HG03159 (cell line): ENCODE measurements around the gene RHO.

Experiments used
- ATAC-seq: cut with Tn5 transposase; IDR thresholded peaks from one replicate; pipeline ENCODE4 v1.9.1; 2021; ENCODE audit warnings: mild to moderate bottlenecking, moderate library complexity; ENCODE audit not compliant: unreplicated experiment

Gene RHO

DNA sequence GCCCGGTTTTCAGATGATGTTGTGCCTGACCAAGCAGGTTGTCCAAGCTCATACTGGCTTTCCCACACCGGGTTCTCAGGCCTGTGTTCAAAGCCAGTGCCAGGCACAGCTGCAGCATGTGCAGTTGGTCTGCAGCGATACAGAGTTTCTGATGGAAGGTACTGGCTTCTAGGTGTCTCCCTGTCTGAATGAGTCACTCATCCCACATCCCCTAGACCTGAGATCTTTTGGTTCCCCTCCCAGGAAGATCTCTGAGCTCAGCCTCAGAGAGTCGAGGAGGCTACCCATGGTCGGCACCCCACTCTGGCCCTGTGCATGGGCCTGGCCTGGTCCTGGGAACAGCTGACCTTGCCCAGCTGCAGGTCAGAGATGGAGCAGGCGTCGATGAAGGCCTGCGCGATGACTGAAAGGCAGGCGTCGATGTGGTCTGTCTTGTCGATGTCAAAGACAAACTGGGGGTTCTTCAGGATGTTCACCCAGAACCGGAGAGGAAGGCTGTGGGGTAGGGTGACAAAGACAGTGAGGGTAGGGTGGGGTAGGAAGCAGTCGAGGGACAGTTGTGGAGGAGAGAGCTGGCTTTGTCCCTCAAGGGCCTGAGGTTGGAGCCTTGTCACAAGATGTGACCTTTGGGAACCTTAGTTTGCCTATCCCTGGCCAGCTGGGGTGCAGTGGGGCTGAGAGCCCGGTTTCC lies 29.8 kb downstream of the RHO start:
- ATAC-seq, result no peak

DNA sequence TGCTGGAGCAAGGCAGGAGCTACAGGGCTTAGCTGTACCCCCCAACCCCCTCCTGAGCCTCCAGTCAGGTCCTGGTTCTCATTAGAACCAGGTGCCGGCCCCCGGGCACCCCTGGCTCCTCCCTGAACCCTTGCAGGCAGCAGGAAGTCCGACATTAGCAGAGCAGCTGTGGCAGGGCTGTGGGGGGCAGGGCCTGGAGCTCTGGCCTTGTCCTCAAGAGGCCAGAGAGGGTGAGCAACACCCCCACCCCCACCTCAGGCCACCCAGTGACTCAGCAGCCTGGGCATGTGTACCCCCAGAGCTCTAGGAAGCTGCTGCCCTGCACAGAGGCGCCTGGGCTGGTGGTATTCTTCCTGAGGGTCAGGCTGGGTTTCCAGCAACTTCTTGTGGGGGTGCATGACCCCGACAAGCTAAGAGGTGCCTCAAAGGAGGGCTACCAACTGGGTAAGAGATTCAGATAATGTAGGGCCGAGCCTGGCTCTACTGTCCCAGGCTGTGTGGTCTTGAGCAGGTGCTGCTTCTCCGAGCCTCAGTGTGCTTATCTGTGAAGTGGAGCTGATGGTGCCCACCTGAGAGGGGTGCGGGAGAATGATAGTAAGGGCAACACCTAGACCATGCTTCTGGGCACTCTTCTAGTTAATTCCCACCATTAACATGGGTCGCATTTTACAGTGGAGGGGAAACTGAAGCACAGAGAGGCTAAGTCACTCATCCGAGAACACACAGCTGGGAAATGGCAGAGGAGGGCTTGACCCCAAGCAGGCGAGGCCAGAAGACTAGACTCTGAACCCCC lies 30.5 kb downstream of the RHO start:
- ATAC-seq, result no peak

DNA sequence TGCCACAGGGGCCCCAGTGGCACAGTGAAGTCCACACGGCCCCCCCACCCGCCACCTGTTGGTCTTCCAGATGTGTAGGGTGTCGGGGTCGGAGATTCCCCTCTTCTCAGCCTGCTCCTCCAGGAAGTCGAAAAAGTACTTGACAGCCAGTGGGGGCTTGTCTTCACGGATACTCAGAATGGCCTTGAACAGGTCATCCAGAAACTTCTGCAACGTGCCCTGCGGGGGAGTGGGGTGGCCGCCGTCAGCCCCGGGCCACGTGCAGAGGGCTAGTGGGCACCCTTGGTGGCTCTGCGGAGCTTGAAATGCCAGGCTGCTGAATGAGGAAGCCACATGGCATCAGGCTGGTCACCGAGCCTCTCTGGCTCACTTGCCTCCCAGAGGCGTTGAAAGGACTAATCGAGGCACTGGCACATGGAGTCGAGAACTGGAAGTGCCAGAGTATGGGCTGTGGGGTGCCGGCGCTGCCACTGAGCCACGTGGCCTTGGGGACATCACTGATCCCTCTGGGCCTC lies 31.2 kb downstream of the RHO start:
- no peak for ATAC-seq

DNA sequence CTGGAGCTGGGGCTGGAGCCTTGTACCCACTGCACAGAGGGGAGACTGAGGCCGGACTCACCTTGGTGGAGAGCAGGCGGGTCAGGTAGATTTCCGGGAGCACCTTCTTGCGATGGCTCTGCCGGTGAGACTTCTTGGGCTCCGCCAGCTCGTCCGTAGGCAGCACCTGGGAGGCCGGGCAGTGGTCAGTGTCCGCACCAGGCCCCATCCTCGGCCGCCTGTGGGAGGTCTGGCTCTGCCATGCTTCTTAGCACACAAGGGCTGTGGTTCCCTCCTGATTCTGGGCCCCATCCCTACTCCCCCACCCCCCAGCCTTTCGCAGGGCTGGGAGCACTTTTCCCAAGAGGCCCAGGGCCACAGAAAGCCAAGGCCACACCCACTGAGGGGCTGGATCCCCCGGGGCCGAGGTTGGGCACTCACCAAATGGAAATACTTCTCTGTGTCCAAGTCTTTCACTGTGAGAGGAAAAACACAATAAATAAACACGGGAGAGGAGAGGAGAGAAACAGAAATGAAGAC lies 31.9 kb downstream of the RHO start:
- no peak for ATAC-seq

DNA sequence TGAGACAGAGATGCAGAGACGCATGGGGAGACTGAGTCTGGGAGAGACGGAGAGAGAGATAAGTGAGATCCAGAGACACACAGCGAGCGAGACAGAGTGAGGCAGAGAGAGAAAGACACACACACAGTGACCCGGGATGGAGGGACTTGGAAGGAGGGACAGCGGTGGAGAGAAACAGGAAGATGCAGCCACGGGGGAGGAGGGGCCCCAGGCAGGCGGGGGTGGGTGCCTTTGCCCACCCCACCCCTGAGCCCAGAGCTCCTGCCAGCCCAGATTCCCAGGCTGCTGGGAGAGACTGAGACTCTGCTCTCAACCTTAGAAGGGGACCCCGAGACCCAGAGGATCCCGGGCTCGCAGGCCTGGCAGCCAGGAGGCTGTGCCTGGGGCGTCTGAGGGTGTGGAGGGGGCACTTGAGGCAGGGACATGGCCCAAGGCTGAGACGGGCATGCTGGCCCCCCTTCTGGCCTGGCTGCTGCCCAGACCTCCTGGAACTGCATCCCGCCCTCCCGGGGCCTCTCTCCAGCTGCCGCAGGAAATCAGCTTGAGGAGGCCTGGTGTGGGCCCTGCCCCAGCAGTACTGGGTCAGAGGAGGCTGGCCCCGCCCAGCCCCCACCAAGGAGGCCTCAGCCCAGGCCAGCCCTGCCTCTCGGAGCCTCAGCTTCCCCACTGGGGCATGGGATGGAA lies 32.6 kb downstream of the RHO start:
- no peak for ATAC-seq

DNA sequence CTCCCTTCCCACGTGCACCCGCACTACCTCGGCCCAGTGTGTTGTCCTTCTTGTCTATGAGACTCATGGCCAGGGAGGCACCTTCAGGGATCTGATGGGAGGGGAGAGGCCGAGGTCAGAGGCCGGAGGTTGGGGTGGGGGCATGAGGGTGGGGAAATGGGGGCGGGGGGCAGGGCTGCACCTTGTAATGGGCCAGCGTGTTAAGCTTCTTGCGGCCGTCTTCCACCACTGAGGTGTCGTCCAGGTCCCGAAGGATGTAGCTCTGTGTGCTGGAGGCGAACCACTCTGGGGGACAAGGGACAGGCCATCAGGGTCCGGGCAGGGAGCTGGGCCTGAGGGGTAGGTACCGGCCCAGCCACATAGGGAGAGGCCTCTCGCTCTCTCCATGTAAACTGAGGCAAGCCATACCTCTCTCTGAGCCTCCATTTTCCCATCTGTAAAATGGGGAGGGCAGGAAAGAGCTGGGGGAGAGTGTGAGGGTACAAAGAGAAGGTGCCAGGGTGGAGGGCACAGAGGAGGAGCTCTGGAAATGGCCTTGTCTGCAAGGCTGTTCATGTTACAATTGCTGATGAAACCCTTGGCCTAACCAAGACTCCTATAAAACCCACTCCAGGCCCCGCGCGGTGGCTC lies 33.3 kb downstream of the RHO start:
- no peak for ATAC-seq

DNA sequence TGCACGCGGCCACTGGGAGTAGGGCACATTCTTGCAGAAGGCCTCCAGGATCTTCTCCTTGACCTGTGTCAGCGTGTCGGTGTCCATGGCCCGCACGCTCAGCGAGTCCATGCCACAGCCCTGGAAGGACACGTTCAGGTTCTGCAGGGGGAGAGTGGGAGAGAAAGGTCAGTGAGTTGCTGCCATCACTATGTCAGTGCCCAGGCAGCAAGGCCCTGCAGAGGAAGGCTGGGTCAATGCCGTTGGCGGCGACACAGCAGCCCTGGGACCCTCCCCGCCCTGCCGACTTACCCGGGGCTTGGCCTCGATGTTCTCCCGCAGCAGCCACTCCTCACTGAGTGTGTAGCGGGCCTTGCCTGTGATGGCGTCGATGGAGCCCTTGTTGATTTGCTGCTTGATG lies 34.4 kb downstream of the RHO start:
- no peak for ATAC-seq

DNA sequence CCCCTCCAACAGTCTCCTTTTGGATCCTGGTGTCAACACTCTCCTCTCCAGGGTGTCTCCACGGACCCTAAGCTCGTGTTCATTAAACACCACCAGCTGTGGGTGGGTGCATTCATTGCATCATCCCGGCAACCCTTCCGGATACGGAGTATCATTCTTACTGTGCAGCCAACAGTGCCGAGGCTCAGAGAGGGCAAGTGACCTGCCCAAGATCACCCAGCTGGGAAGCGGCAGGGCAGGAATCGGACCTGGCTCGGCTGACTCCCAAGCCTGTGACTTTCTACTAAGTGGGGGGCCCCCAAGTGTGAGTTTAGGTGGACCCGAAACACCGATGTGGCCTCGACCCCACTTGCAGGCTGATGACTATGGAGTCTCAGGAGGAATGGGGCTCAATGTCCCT lies 34.9 kb downstream of the RHO start:
- no peak for ATAC-seq

DNA sequence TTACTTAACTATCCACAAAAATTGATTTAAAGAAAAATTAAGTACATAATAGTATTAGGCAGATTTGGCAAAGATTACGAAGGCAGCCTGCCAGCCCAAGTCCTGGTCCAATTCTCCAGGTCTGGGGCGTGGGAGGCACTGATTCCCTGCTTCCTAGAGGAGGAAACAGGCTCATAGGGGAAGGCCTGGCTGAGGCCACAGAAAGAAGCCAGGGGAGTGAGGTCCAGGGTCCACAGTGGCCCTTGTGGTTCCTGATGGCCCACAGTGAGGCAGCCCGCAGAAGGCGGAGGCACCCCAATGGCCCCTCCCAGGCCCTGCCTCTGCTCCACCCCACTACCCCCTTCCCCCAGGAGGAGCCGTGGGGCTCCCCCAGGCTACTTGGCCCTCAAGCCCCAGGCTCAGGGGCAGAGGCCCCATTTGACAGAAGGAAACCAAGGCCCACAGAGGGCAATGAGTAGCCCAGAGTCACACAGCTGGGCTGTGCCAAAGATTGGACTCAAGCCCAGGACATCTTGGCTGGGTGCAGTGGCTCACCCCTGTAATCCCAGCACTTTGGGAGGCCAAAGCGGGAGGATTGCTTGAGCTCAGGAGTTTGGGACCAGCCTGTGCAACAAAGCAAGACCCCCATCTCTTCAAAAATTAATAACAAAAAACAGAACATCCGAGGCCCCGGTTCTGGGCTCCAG lies 35.6 kb downstream of the RHO start:
- no peak for ATAC-seq

DNA sequence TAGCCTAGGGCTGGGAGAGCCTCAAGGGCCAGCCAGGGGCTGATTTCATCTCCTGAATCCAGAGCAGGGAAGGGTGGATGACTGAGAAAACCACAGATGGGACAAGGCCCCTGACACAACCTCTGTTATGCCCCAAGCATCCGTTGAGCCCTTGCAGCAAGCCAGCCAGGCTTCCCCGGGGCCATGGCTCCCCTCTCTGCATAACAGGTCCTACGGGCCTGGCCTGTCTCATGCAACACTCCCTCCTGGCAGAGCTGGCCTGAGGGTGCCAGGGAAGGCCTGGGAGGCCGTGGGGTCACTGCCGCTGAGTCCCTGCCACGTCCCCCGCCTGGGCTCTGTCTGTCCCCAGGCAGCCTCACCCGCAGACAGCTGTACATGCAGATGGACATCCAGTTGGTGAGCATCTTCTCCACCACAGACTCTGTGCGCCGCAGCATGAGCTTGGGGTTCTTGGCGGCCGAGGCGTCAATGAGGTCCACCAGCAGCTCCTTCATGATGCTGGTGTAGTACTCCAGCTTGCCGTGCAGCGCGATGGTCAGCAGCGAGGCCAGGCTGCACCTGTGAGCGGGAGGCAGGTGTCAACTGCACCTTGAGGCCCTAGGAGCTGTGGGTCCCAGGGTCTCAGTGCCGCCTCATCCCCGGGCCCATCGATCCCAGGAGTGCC lies 36.7 kb downstream of the RHO start:
- ATAC-seq, result no peak

DNA sequence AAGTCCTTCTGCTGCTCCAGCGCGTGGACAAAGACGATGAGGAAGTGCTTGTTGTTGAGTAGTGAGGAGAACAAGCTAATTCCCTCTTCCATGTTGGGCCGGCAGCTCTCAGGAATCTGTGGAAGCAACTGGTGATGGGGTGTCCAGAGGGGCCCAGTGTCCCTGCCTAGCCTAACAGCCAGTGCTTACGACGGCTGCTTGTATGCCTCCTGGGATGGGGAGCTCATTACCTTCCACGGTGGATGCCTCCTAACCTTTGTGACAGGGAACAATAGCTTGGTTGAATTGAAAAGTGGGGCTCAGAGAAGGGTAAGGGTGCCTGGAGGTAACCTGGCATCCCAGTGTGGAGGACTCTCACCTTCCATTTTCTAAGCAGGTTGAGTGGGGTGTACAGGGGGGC lies 37.5 kb downstream of the RHO start:
- no peak for ATAC-seq

DNA sequence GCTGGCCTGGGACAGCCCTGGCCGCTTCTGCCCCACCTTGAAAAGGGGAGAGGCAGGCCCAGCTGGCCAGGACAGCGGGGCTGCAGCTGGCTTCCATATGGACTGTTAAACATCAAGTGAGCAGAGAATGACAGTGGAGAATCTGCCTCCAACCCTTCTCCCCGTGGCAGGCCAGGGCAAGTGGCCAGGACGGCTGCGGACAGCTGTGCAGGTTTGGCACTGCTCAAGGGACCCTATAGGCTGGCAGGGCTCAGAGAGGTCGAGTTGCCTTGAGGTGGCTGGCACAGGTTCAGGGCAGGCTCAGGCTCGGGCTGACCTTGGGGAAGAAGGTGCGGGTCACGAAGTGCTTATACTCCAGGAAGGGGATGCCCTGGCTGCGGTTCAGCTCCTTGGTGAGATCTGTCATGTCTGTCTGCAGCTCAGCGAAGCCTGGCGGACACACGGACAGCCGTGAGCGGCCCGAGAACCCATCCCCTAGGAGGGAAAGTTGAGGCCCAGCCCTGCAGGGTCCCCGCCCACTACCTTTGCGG lies 38.8 kb downstream of the RHO start:
- no peak for ATAC-seq

DNA sequence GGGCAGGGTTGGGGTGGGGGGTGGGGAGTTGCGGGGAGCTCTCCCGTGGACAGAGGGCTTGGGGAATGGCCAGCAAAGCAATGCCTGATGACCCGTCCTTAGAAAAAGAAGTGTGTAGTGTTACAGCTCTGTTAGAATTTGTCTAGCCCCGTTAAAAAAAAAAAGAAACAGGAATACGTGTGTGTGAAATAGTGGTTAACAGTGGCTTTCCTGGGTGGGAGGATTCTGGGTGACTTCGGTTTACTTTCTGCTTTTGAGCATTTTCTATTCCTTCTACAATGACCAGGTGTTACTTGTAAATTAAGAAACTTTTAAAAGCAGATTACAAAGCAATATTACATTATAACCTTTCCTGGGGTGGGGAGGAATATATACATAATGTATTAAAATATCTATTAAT lies 39.5 kb downstream of the RHO start:
- ATAC-seq, result no peak

DNA sequence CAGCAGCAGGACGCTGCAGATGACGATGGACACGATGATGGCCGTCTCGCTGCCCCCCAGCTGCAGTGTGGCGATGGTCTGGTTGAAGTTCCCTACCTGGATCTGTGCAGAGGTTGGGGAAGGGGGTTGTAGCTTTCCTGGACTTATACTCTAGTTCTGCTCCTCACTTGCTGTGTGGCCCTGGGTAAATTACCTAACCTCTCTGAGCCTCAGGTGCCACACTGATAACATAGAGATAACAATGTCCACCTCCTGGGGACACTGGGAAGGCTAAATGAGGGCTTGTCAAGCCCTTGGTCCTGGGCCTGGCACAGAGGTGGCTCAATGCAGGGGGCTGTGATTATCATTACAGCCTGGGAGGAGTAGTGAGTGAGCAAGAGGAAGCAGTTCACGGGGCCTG lies 41.4 kb downstream of the RHO start:
- ATAC-seq, result no peak

DNA sequence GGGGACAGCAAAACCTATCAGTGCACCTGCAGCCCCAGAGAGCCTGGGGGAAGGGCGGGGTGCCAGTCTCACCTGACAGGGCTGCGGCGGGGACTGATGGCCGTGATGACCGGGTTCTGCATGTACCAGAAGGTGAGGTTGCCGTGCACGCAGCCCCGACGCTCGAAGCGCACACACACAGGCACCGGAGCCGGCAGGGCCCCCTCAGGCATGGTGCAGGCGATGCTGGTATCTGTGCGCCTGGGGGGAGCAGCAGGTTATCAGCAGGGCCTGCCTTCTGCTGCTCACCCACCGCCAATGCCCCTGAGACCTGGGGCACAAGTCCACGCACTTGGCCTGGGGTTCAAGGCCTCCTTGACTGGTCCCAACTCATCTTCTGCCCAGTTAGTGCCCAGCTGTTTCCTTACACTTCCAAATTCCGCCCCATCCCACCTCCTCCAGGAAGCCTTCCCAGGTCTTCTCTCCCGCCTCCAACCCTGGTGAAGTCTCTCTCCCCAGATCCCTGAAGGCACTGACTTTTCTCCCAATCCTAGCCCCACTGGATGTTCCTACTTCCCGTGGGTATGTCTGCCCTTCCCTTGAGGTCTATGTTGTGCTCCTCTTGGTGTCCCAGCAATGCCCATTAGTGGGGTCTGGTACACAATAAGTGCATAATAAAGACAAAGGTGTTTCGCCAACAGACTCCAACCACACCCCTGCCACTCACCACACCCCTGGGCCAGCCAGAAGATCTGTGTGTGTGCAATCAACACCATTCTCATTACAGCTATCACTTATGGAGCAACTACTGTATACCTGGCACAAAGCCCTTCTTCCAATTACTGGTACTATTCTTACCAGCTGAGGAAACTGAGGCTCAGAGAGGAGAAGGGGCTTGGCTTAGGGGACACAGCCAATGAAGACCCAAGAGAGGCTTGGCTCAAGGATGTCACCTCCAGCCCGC lies 43.4 kb downstream of the RHO start:
- ATAC-seq, result no peak

DNA sequence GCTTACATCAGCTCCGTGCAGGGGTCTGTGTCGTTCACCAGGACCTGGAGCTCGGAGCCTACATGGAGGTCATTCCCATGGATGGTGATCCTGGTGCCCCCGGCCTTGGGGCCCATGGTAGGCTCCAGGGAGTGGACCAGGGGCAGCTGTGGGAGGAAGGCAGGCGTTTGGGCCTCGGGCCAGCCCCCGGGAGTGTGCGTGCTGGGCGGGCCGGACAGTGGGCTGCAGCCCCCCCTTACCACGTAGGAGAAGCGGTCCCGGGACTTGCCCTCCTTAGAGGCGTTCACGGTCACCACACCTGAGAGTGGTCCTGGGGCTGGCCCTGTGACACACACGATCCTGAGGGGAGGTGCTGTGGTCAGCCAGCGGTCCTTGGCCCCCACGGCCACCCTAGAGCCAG lies 44.2 kb downstream of the RHO start:
- no peak for ATAC-seq

DNA sequence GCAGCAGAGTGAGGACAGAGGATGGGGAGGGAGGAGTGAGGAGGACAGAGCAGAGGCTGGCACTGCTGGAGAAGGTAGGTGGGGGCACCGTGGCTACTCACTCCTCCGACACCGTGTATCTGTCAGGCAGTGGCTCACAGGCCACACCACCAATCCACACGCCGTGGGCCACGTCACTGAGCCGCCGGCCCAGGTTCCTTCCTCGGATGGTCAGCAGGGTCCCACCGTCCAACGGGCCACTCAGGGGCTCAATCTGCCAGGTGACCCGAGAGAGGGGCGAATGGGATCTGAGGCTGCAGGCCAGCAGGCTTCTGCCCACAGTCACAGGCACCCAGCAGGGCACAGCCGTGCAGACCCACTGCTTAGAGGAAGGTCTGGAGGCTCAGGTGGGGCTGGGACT lies 45.1 kb downstream of the RHO start:
- no peak for ATAC-seq

DNA sequence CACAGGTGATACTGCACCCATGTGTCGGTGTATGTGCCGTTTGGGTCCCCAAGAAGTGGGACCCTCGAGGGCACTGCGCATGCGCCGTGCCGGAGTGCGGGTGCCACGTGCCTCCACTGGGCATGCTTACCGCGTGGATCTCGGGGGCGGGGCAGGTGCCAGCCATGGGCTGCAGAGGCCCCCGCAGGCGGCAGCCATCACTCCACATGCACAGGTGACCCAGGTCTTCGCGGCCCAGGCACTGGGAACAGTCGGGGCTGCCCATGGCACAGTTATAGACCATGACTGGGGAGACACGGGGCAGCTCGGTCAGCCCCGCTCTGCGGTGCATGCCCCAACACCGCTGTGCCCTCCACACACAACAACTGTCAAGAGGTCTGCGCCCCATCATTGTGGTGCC lies 45.8 kb downstream of the RHO start:
- ATAC-seq, result no peak
